ENCODE data around the gene GZMB. TPM values are rescaled to one million over a fixed set of nuclear protein-coding genes. Genes with fewer than 3 reads are reported as not detected.
"Not testable (repeated sequence)": the region's sequence is repeated elsewhere in the genome, so short reads cannot be mapped to it uniquely, and the experiment has no call there.

Gene GZMB
- total RNA-seq, 1 donor from 2014 or later, result not detected

GRCh38 chr14:24669651-24670050, 35.7 kb upstream of the GZMB start:
- H3K27me3 Mint-ChIP-seq (ENCODE audit: low read depth), result peaks cover 16% of the 10 kb centered on the region
- no peak for DNase-seq (ENCODE audit: low spot score)
- TF ChIP-seq CTCF (IDR thresholded peaks at IDR 0.05), result no peak
- H3K9me3 Mint-ChIP-seq (ENCODE audit: low read depth), result no peaks in the 10 kb centered on the region
- H3K4me1 Mint-ChIP-seq (ENCODE audit: low read depth), result no peaks in the 10 kb centered on the region
- H3K27ac Mint-ChIP-seq (ENCODE audit: unreplicated experiment), result no peak overlapping the region
- H3K4me3 Mint-ChIP-seq (ENCODE audit: unreplicated experiment), result no peak overlapping the region
- H3K36me3 Mint-ChIP-seq (ENCODE audit: low read depth), result no peaks in the 10 kb centered on the region

GRCh38 chr14:24665440-24665991, 31.5 kb upstream of the GZMB start:
- no peak for DNase-seq (ENCODE audit: low spot score)
- Mint-ChIP-seq H3K4me3 (ENCODE audit: unreplicated experiment) (no peak overlapping the region), H3K27me3 (ENCODE audit: low read depth) (peaks cover 2% of the 10 kb centered on the region), H3K9me3 (ENCODE audit: low read depth) (no peaks in the 10 kb centered on the region), H3K4me1 (ENCODE audit: low read depth) (no peaks in the 10 kb centered on the region), H3K27ac (ENCODE audit: unreplicated experiment) (no peak overlapping the region), H3K36me3 (ENCODE audit: low read depth) (no peaks in the 10 kb centered on the region)
- no peak for TF ChIP-seq CTCF (IDR thresholded peaks at IDR 0.05)

- no peak for TF ChIP-seq CTCF (IDR thresholded peaks at IDR 0.05)
- DNase-seq (ENCODE audit: low spot score), result no peak
- no peaks in the 10 kb centered on the region for H3K9me3 Mint-ChIP-seq (ENCODE audit: low read depth)
- H3K36me3 Mint-ChIP-seq (ENCODE audit: low read depth), result no peaks in the 10 kb centered on the region
- H3K27ac Mint-ChIP-seq (ENCODE audit: unreplicated experiment), result no peak overlapping the region
- no peak overlapping the region for H3K4me3 Mint-ChIP-seq (ENCODE audit: unreplicated experiment)
- H3K27me3 Mint-ChIP-seq (ENCODE audit: low read depth), result peaks cover 2% of the 10 kb centered on the region
- H3K4me1 Mint-ChIP-seq (ENCODE audit: low read depth), result no peaks in the 10 kb centered on the region
Measured at GRCh38 chr14:24664366-24664765, 30.4 kb upstream of the GZMB start.

- Mint-ChIP-seq H3K9me3 (ENCODE audit: low read depth) (no peaks in the 10 kb centered on the region), H3K4me1 (ENCODE audit: low read depth) (no peaks in the 10 kb centered on the region), H3K4me3 (ENCODE audit: unreplicated experiment) (no peak overlapping the region), H3K36me3 (ENCODE audit: low read depth) (no peaks in the 10 kb centered on the region), H3K27ac (ENCODE audit: unreplicated experiment) (no peak overlapping the region), H3K27me3 (ENCODE audit: low read depth) (peaks cover 2% of the 10 kb centered on the region)
- no peak for TF ChIP-seq CTCF (IDR thresholded peaks at IDR 0.05)
- no peak for DNase-seq (ENCODE audit: low spot score)
Measured at GRCh38 chr14:24662753-24663152, 28.8 kb upstream of the GZMB start.

- TF ChIP-seq CTCF (IDR thresholded peaks at IDR 0.05), result no peak
- H3K9me3 Mint-ChIP-seq (ENCODE audit: low read depth), result no peaks in the 10 kb centered on the region
- no peak overlapping the region for H3K4me3 Mint-ChIP-seq (ENCODE audit: unreplicated experiment)
- no peak for DNase-seq (ENCODE audit: low spot score)
- H3K4me1 Mint-ChIP-seq (ENCODE audit: low read depth), result no peaks in the 10 kb centered on the region
- no peaks in the 10 kb centered on the region for H3K36me3 Mint-ChIP-seq (ENCODE audit: low read depth)
- H3K27me3 Mint-ChIP-seq (ENCODE audit: low read depth), result peaks cover 13% of the 10 kb centered on the region
- H3K27ac Mint-ChIP-seq (ENCODE audit: unreplicated experiment), result no peak overlapping the region
Measured at GRCh38 chr14:24659916-24660570, 26.1 kb upstream of the GZMB start.

GRCh38 chr14:24648361-24648760, 14.4 kb upstream of the GZMB start:
- H3K4me1 Mint-ChIP-seq (ENCODE audit: low read depth); H3K36me3 Mint-ChIP-seq (ENCODE audit: low read depth); DNase-seq (ENCODE audit: low spot score); H3K27me3 Mint-ChIP-seq (ENCODE audit: low read depth); H3K27ac Mint-ChIP-seq (ENCODE audit: unreplicated experiment); H3K4me3 Mint-ChIP-seq (ENCODE audit: unreplicated experiment): not testable (repeated sequence)
- peaks cover 21% of the 10 kb centered on the region for H3K9me3 Mint-ChIP-seq (ENCODE audit: low read depth)

All from chondrocyte (in vitro differentiated cells).